ENCODE measurements around the gene SLC22A31.
"Not testable (repeated sequence)": the region's sequence is repeated elsewhere in the genome, so short reads cannot be mapped to it uniquely, and the experiment has no call there.

SLC22A31 gene

GRCh38 chr16:89188471-89189357, 11.6 kb downstream of the SLC22A31 start:
- not testable (repeated sequence) for H3K4me3 ChIP-seq (ENCODE audit: low read depth in 1 of 5, low read length in 5 of 5); H3K36me3 ChIP-seq (ENCODE audit: control insufficient read depth in 5 of 5, insufficient read depth in 5 of 5, low read length in 5 of 5); H3K27ac ChIP-seq (ENCODE audit: low read depth, low read length); H3K9ac ChIP-seq (ENCODE audit: low read length in 5 of 5); H3K9me3 ChIP-seq (ENCODE audit: control insufficient read depth in 5 of 5, low read length in 5 of 5)
- H3K27me3 ChIP-seq (ENCODE audit: control insufficient read depth in 5 of 5, insufficient read depth in 4 of 5, low read length in 5 of 5) = peaks cover 5 to 15% (median 12%) of the 10 kb centered on the region in 5 donors
- H3K4me1 ChIP-seq (ENCODE audit: control insufficient read depth in 5 of 5, insufficient read depth in 5 of 5, low read length in 5 of 5) = peaks cover 0 to 10% (median 5%) of the 10 kb centered on the region in 5 donors

GRCh38 chr16:89187770-89188392, 12.5 kb downstream of the SLC22A31 start:
- no peaks in the 10 kb centered on the region for H3K36me3 ChIP-seq (ENCODE audit: control insufficient read depth in 5 of 5, insufficient read depth in 5 of 5, low read length in 5 of 5)
- H3K9me3 ChIP-seq (ENCODE audit: control insufficient read depth in 5 of 5, low read length in 5 of 5) = no peaks in the 10 kb centered on the region
- H3K9ac ChIP-seq (ENCODE audit: low read length in 5 of 5) = no peak overlapping the region
- no peak overlapping the region for H3K27ac ChIP-seq (ENCODE audit: low read depth, low read length)
- peaks cover 0 to 10% (median 5%) of the 10 kb centered on the region in 5 donors for H3K4me1 ChIP-seq (ENCODE audit: control insufficient read depth in 5 of 5, insufficient read depth in 5 of 5, low read length in 5 of 5)
- H3K4me3 ChIP-seq (ENCODE audit: low read depth in 1 of 5, low read length in 5 of 5) = no peak overlapping the region
- peaks cover 9 to 20% (median 17%) of the 10 kb centered on the region in 5 donors for H3K27me3 ChIP-seq (ENCODE audit: control insufficient read depth in 5 of 5, insufficient read depth in 4 of 5, low read length in 5 of 5)

- Histone ChIP-seq H3K9me3 (ENCODE audit: control insufficient read depth in 5 of 5, low read length in 5 of 5) (no peaks in the 10 kb centered on the region), H3K9ac (ENCODE audit: low read length in 5 of 5) (no peak overlapping the region), H3K4me1 (ENCODE audit: control insufficient read depth in 5 of 5, insufficient read depth in 5 of 5, low read length in 5 of 5) (peaks cover 0 to 9% (median 4%) of the 10 kb centered on the region in 5 donors), H3K36me3 (ENCODE audit: control insufficient read depth in 5 of 5, insufficient read depth in 5 of 5, low read length in 5 of 5) (no peaks in the 10 kb centered on the region), H3K27ac (ENCODE audit: low read depth, low read length) (no peak overlapping the region), H3K27me3 (ENCODE audit: control insufficient read depth in 5 of 5, insufficient read depth in 4 of 5, low read length in 5 of 5) (peaks cover 9 to 23% (median 17%) of the 10 kb centered on the region in 5 donors), H3K4me3 (ENCODE audit: low read depth in 1 of 5, low read length in 5 of 5) (no peak overlapping the region)
These were observed 13.1 kb downstream of the SLC22A31 start for GRCh38 chr16:89187032-89187769.

GRCh38 chr16:89186593-89187031, 13.7 kb downstream of the SLC22A31 start:
- not testable (repeated sequence) for H3K4me3 ChIP-seq (ENCODE audit: low read depth in 1 of 5, low read length in 5 of 5); H3K27ac ChIP-seq (ENCODE audit: low read depth, low read length); H3K4me1 ChIP-seq (ENCODE audit: control insufficient read depth in 5 of 5, insufficient read depth in 5 of 5, low read length in 5 of 5); H3K9me3 ChIP-seq (ENCODE audit: control insufficient read depth in 5 of 5, low read length in 5 of 5); H3K36me3 ChIP-seq (ENCODE audit: control insufficient read depth in 5 of 5, insufficient read depth in 5 of 5, low read length in 5 of 5); H3K9ac ChIP-seq (ENCODE audit: low read length in 5 of 5)
- H3K27me3 ChIP-seq (ENCODE audit: control insufficient read depth in 5 of 5, insufficient read depth in 4 of 5, low read length in 5 of 5) = peaks cover 9 to 23% (median 17%) of the 10 kb centered on the region in 5 donors

- peaks cover 12 to 23% (median 15%) of the 10 kb centered on the region in 5 donors for H3K27me3 ChIP-seq (ENCODE audit: control insufficient read depth in 5 of 5, insufficient read depth in 4 of 5, low read length in 5 of 5)
- H3K9me3 ChIP-seq (ENCODE audit: control insufficient read depth in 5 of 5, low read length in 5 of 5); H3K4me1 ChIP-seq (ENCODE audit: control insufficient read depth in 5 of 5, insufficient read depth in 5 of 5, low read length in 5 of 5); H3K9ac ChIP-seq (ENCODE audit: low read length in 5 of 5); H3K27ac ChIP-seq (ENCODE audit: low read depth, low read length); H3K4me3 ChIP-seq (ENCODE audit: low read depth in 1 of 5, low read length in 5 of 5); H3K36me3 ChIP-seq (ENCODE audit: control insufficient read depth in 5 of 5, insufficient read depth in 5 of 5, low read length in 5 of 5): not testable (repeated sequence)
These were observed 14.3 kb downstream of the SLC22A31 start for GRCh38 chr16:89185887-89186592.

GRCh38 chr16:89184933-89185794, 15.2 kb downstream of the SLC22A31 start:
- peaks cover 11 to 21% (median 12%) of the 10 kb centered on the region in 5 donors for H3K27me3 ChIP-seq (ENCODE audit: control insufficient read depth in 5 of 5, insufficient read depth in 4 of 5, low read length in 5 of 5)
- H3K4me3 ChIP-seq (ENCODE audit: low read depth in 1 of 5, low read length in 5 of 5) = no peak overlapping the region

GRCh38 chr16:89184677-89184932, 15.7 kb downstream of the SLC22A31 start:
- no peak overlapping the region for H3K27ac ChIP-seq (ENCODE audit: low read depth, low read length)
- no peaks in the 10 kb centered on the region for H3K9me3 ChIP-seq (ENCODE audit: control insufficient read depth in 5 of 5, low read length in 5 of 5)
- no peaks in the 10 kb centered on the region for H3K36me3 ChIP-seq (ENCODE audit: control insufficient read depth in 5 of 5, insufficient read depth in 5 of 5, low read length in 5 of 5)
- no peak overlapping the region for H3K4me3 ChIP-seq (ENCODE audit: low read depth in 1 of 5, low read length in 5 of 5)
- H3K4me1 ChIP-seq (ENCODE audit: control insufficient read depth in 5 of 5, insufficient read depth in 5 of 5, low read length in 5 of 5) = no peaks in the 10 kb centered on the region
- H3K9ac ChIP-seq (ENCODE audit: low read length in 5 of 5) = no peak overlapping the region
- peaks cover 10 to 25% (median 17%) of the 10 kb centered on the region in 5 donors for H3K27me3 ChIP-seq (ENCODE audit: control insufficient read depth in 5 of 5, insufficient read depth in 4 of 5, low read length in 5 of 5)

More at GRCh38 chr16:89184933-89185794, 15.2 kb downstream of the SLC22A31 start:
- H3K9ac ChIP-seq (ENCODE audit: low read length in 5 of 5) = no peak overlapping the region
- H3K36me3 ChIP-seq (ENCODE audit: control insufficient read depth in 5 of 5, insufficient read depth in 5 of 5, low read length in 5 of 5) = no peaks in the 10 kb centered on the region
- no peaks in the 10 kb centered on the region for H3K4me1 ChIP-seq (ENCODE audit: control insufficient read depth in 5 of 5, insufficient read depth in 5 of 5, low read length in 5 of 5)
- H3K9me3 ChIP-seq (ENCODE audit: control insufficient read depth in 5 of 5, low read length in 5 of 5) = no peaks in the 10 kb centered on the region
- H3K27ac ChIP-seq (ENCODE audit: low read depth, low read length) = no peak overlapping the region

GRCh38 chr16:89183975-89184676, 16.2 kb downstream of the SLC22A31 start:
- Histone ChIP-seq H3K9me3 (ENCODE audit: control insufficient read depth in 5 of 5, low read length in 5 of 5) (no peaks in the 10 kb centered on the region), H3K36me3 (ENCODE audit: control insufficient read depth in 5 of 5, insufficient read depth in 5 of 5, low read length in 5 of 5) (no peaks in the 10 kb centered on the region), H3K4me3 (ENCODE audit: low read depth in 1 of 5, low read length in 5 of 5) (no peak overlapping the region), H3K27ac (ENCODE audit: low read depth, low read length) (no peak overlapping the region), H3K9ac (ENCODE audit: low read length in 5 of 5) (no peak overlapping the region), H3K4me1 (ENCODE audit: control insufficient read depth in 5 of 5, insufficient read depth in 5 of 5, low read length in 5 of 5) (no peaks in the 10 kb centered on the region), H3K27me3 (ENCODE audit: control insufficient read depth in 5 of 5, insufficient read depth in 4 of 5, low read length in 5 of 5) (peaks cover 12 to 30% (median 18%) of the 10 kb centered on the region in 5 donors)
